Measurements from ENCODE around the gene SLC35A3. TPM values are rescaled to one million over a fixed set of nuclear protein-coding genes. Genes with fewer than 3 reads are reported as not detected.

SLC35A3 gene
- total and polyA plus RNA-seq, 9 of the 15 experiments (the other 6 are each of a cell fraction or from before 2014, with no cell fraction given), result 3.5 to 21.7 (median 13.2) TPM

DNA sequence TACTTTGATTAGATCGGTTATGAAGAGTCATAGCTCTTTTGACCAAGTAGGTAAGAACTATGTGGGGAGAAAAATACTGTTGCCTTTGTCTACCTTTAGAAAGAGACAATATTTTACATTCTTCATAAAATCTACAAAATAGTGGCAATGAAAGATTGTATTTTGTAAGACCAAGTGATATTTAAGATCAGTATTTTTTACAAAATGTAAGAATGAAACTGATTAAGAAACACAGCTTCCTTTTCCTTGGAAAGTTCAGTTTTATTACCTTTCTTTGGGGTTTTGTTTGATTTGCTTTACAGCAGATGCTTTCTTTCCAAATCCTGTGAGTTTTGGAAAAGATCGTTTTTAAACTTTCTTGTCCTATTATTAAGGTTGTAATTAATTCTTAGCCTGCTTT is 69.8 kb downstream of the SLC35A3 start:
- H3K4me1 ChIP-seq (replicated peaks in 1 of 2; ENCODE audit: control insufficient read depth in 2 of 2, insufficient read depth in 2 of 2, low read length in 2 of 2), result peaks cover 4 to 11% of the 10 kb centered on the region in 2 experiments; a peak in 4 of 5 replicates
- no peak overlapping the region for H2AFZ ChIP-seq (ENCODE audit: low read depth, low read length)
- H3K9me1 ChIP-seq (ENCODE audit: control insufficient read depth, insufficient read depth, low read length), result no peaks in the 10 kb centered on the region
- 0 out of 2 replicates have a peak, but pooled peaks cover 4% of the 10 kb centered on the region for H3K9me3 ChIP-seq (replicated peaks; ENCODE audit: control insufficient read depth, insufficient read depth, low read depth, low read length)
- ATAC-seq, result no peak
- peaks cover 98% of the 10 kb centered on the region for H3K79me2 ChIP-seq (ENCODE audit: control insufficient read depth, insufficient read depth, low read length)
- no peaks in the 10 kb centered on the region for H3K27me3 ChIP-seq (ENCODE audit: control insufficient read depth in 2 of 2, insufficient read depth in 2 of 2, low read length in 2 of 2)
- DNase-seq (ENCODE audit: extremely low read depth in 1 of 4, low spot score in 3 of 4), result no peak
- peaks cover 18% of the 10 kb centered on the region for H3K36me3 ChIP-seq (ENCODE audit: control insufficient read depth, insufficient read depth, low read length)
- in situ Hi-C loops (cut with MboI), result loop anchor here (5.0 kb wide), 1 partner anchor 227 kb away; no protein-coding TSS in a partner anchor
- ChIA-PET POLR2A (interaction anchor here (0.8 to 1.1 kb wide), 4 partner anchors 9 to 131 kb away, joined by 3 read pairs; no protein-coding TSS in a partner anchor), CTCF (ENCODE audit: low intra/inter-chr PET ratio) (no interaction called here)
- H4K20me1 ChIP-seq (replicated peaks; ENCODE audit: control insufficient read depth, insufficient read depth, low read length), result 0 out of 2 replicates have a peak, but pooled peaks cover 4% of the 10 kb centered on the region
- peak overlapping the region; percentile 98; the same call in 2 of the 3 replicates for H3K27ac ChIP-seq (ENCODE audit: extremely low read depth, low read depth, low read length)
- H3K4me2 ChIP-seq (ENCODE audit: insufficient read depth, low read length), result peak overlapping the region; percentile 47; the same call in 1 of the 2 replicates
- H3K4me3 ChIP-seq, result peak overlapping the region; percentile 80
- intact Hi-C loops (cut with micrococcal nuclease), result loop anchor here (2.0 to 5.0 kb wide), 2 partner anchors 95 to 303 kb away; no protein-coding TSS in a partner anchor
- no peak for FAIRE-seq
- 2% methylated on average over 2 of the region's 2 CpGs for WGBS (ENCODE audit: insufficient coverage, low coverage, missing lambda C conversion rate)
- TF ChIP-seq, protein P1, sequence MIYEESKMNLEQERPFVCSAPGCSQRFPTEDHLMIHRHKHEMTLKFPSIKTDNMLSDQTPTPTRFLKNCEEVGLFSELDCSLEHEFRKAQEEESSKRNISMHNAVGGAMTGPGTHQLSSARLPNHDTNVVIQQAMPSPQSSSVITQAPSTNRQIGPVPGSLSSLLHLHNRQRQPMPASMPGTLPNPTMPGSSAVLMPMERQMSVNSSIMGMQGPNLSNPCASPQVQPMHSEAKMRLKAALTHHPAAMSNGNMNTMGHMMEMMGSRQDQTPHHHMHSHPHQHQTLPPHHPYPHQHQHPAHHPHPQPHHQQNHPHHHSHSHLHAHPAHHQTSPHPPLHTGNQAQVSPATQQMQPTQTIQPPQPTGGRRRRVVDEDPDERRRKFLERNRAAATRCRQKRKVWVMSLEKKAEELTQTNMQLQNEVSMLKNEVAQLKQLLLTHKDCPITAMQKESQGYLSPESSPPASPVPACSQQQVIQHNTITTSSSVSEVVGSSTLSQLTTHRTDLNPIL (CRISPR knock-in tag; IDR thresholded peaks at IDR 0.05), result no peak
- TF ChIP-seq LARP7 (IDR thresholded peaks at IDR 0.05) (no peak), SIX5 (IDR thresholded peaks at IDR 0.05; ENCODE audit: borderline replicate concordance in 1 of 2, insufficient read depth in 1 of 2, low read depth in 1 of 2, low read length in 2 of 2) (no peak), ATF1 (CRISPR knock-in tag; IDR thresholded peaks at IDR 0.05) (no peak), ATF1 (tag; IDR thresholded peaks at IDR 0.05) (no peak)
- TF ChIP-seq, protein P2, sequence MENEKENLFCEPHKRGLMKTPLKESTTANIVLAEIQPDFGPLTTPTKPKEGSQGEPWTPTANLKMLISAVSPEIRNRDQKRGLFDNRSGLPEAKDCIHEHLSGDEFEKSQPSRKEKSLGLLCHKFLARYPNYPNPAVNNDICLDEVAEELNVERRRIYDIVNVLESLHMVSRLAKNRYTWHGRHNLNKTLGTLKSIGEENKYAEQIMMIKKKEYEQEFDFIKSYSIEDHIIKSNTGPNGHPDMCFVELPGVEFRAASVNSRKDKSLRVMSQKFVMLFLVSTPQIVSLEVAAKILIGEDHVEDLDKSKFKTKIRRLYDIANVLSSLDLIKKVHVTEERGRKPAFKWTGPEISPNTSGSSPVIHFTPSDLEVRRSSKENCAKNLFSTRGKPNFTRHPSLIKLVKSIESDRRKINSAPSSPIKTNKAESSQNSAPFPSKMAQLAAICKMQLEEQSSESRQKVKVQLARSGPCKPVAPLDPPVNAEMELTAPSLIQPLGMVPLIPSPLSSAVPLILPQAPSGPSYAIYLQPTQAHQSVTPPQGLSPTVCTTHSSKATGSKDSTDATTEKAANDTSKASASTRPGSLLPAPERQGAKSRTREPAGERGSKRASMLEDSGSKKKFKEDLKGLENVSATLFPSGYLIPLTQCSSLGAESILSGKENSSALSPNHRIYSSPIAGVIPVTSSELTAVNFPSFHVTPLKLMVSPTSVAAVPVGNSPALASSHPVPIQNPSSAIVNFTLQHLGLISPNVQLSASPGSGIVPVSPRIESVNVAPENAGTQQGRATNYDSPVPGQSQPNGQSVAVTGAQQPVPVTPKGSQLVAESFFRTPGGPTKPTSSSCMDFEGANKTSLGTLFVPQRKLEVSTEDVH (IDR thresholded peaks at IDR 0.05; ENCODE audit: low read depth, partially characterized antibody), result no peak
- TF ChIP-seq, protein P3, sequence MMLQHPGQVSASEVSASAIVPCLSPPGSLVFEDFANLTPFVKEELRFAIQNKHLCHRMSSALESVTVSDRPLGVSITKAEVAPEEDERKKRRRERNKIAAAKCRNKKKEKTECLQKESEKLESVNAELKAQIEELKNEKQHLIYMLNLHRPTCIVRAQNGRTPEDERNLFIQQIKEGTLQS (IDR thresholded peaks at IDR 0.05), result no peak
- TF ChIP-seq, protein P3 (CRISPR knock-in tag; conservative IDR thresholded peaks at IDR 0.05), result no peak
- TF ChIP-seq, protein P4, sequence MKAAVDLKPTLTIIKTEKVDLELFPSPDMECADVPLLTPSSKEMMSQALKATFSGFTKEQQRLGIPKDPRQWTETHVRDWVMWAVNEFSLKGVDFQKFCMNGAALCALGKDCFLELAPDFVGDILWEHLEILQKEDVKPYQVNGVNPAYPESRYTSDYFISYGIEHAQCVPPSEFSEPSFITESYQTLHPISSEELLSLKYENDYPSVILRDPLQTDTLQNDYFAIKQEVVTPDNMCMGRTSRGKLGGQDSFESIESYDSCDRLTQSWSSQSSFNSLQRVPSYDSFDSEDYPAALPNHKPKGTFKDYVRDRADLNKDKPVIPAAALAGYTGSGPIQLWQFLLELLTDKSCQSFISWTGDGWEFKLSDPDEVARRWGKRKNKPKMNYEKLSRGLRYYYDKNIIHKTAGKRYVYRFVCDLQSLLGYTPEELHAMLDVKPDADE (conservative IDR thresholded peaks at IDR 0.05; ENCODE audit: control insufficient read depth, low read depth, low read length), result no peak
- no TSS peak for BruUV-seq (replicated peaks)
- H3K9ac ChIP-seq (ENCODE audit: insufficient read depth in 1 of 2, low read depth in 2 of 2, low read length in 2 of 2), result peak overlapping the region in 1 of 2 experiments; percentile 99; a peak in 3 of 4 replicates
